ENCODE measurements around the gene GPR160. TPM values are rescaled to one million over a fixed set of nuclear protein-coding genes. Genes with fewer than 3 reads are reported as not detected.

The GPR160 gene
- total RNA-seq, 1 donor from 2014 or later, result 65.5 TPM

- TF ChIP-seq CTCF (IDR thresholded peaks at IDR 0.05), result no peak
- ChIA-PET POLR2A (interaction anchor here (0.5 to 5.4 kb wide), 6 partner anchors 9 to 282 kb away, joined by 3 to 121 read pairs (median 8); partner anchors contain the start of genes SEC62 and TERC), CTCF (interaction anchor here (0.6 to 1.6 kb wide), 2 partner anchors 11 to 69 kb away, joined by 3 to 5 read pairs; no protein-coding TSS in a partner anchor)
- Mint-ChIP-seq H3K4me3 (no peak overlapping the region), H3K9me3 (no peaks in the 10 kb centered on the region), H3K27me3 (no peaks in the 10 kb centered on the region), H3K4me1 (peaks cover 55% of the 10 kb centered on the region), H3K27ac (peak overlapping the region; percentile 79), H3K36me3 (ENCODE audit: low read depth) (peaks cover 16% of the 10 kb centered on the region)
- intact Hi-C loops (cut with micrococcal nuclease), result no loop called here
- DNase-seq (no peak), ATAC-seq (ENCODE audit: low read depth) (no peak)
Observed at GRCh38 chr3:170046269-170047132, 8.7 kb downstream of the GPR160 start.

GRCh38 chr3:170047133-170047404, 9.3 kb downstream of the GPR160 start:
- Mint-ChIP-seq H3K27me3 (no peaks in the 10 kb centered on the region), H3K36me3 (ENCODE audit: low read depth) (peaks cover 14% of the 10 kb centered on the region), H3K27ac (peak overlapping the region; percentile 54), H3K4me1 (peaks cover 49% of the 10 kb centered on the region), H3K9me3 (no peaks in the 10 kb centered on the region), H3K4me3 (no peak overlapping the region)
- ATAC-seq (ENCODE audit: low read depth), result no peak
- DNase-seq, result no peak
- no peak for TF ChIP-seq CTCF (IDR thresholded peaks at IDR 0.05)
- POLR2A ChIA-PET, result interaction anchor here (0.7 to 5.4 kb wide), 2 partner anchors 9 to 149 kb away, joined by 8 to 121 read pairs; no protein-coding TSS in a partner anchor
- intact Hi-C loops (cut with micrococcal nuclease), result no loop called here
- CTCF ChIA-PET, result interaction anchor here (1.6 kb wide), 1 partner anchor 11 kb away, joined by 5 read pairs; no protein-coding TSS in a partner anchor

GRCh38 chr3:170049146-170050000, 11.6 kb downstream of the GPR160 start:
- no peak overlapping the region for H3K4me3 Mint-ChIP-seq
- ATAC-seq (ENCODE audit: low read depth) (no peak), DNase-seq (no peak)
- peaks cover 19% of the 10 kb centered on the region for H3K36me3 Mint-ChIP-seq (ENCODE audit: low read depth)
- POLR2A ChIA-PET, result interaction anchor here (0.7 kb wide), 1 partner anchor 119 kb away, joined by 4 read pairs; no protein-coding TSS in a partner anchor
- H3K27me3 Mint-ChIP-seq, result no peaks in the 10 kb centered on the region
- intact Hi-C loops (cut with micrococcal nuclease), result no loop called here
- CTCF ChIA-PET, result interaction anchor here (1.6 kb wide), 1 partner anchor 186 kb away, joined by 3 read pairs; no protein-coding TSS in a partner anchor
- H3K4me1 Mint-ChIP-seq, result peaks cover 39% of the 10 kb centered on the region
- no peaks in the 10 kb centered on the region for H3K9me3 Mint-ChIP-seq
- no peak for TF ChIP-seq CTCF (IDR thresholded peaks at IDR 0.05)
- no peak overlapping the region for H3K27ac Mint-ChIP-seq

- no peaks in the 10 kb centered on the region for H3K9me3 Mint-ChIP-seq
- peaks cover 42% of the 10 kb centered on the region for H3K4me1 Mint-ChIP-seq
- ATAC-seq (ENCODE audit: low read depth), result no peak
- CTCF ChIA-PET, result no interaction called here
- H3K27ac Mint-ChIP-seq, result no peak overlapping the region
- DNase-seq, result no peak
- no peak for TF ChIP-seq CTCF (IDR thresholded peaks at IDR 0.05)
- H3K36me3 Mint-ChIP-seq (ENCODE audit: low read depth), result peaks cover 19% of the 10 kb centered on the region
- intact Hi-C loops (cut with micrococcal nuclease), result loop anchor here (10.0 kb wide), 1 partner anchor 386 kb away; the partner anchor contains the start of gene MECOM
- no peak overlapping the region for H3K4me3 Mint-ChIP-seq
- POLR2A ChIA-PET, result no interaction called here
- no peaks in the 10 kb centered on the region for H3K27me3 Mint-ChIP-seq
Observed at GRCh38 chr3:170050753-170051152, 13.0 kb downstream of the GPR160 start.
